ENCODE measurements around the gene LPCAT3. TPM values are rescaled to one million over a fixed set of nuclear protein-coding genes. Genes with fewer than 3 reads are reported as not detected.

LPCAT3 gene
- total and polyA plus RNA-seq, 11 donors: 19.9 to 66.3 (median 43.4) TPM

DNA sequence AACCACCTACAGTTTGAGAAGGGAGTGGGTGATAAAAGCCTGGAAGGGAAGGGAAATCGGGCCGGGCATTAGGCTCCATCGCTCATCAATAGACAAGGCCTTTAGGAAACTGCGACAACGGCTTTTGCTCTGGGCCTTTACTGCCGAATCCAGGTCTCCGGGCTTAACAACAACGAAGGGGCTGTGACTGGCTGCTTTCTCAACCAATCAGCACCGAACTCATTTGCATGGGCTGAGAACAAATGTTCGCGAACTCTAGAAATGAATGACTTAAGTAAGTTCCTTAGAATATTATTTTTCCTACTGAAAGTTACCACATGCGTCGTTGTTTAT, 74.9 kb downstream of the LPCAT3 start:
- WGBS, 4 donors: 0 to 1% (median 1%) methylated on average over 13 of the region's 13 CpGs
- intact Hi-C loops (cut with DNase I): loop anchor here in 5 of 10 donors (5.0 to 10.0 kb wide), 4 partner anchors 149 to 164 kb away; partner anchors contain the start of genes C1R (in 4 of the 5) and C1RL (in 2 of the 5)
- H3K4me1 ChIP-seq: peaks cover 1 to 64% (median 40%) of the 10 kb centered on the region in 12 donors

GRCh38 chr12:6942331-6942665, 76.0 kb downstream of the LPCAT3 start:
- Histone ChIP-seq H3K27me3 (no peaks in the 10 kb centered on the region), H3K27ac (peak overlapping the region in 9 of 12 donors; percentile 96 to 99 (median 98)), H3K36me3 (peaks cover 0 to 49% (median 35%) of the 10 kb centered on the region in 9 donors), H3K4me1 (peaks cover 3 to 70% (median 46%) of the 10 kb centered on the region in 12 donors), H3K4me3 (no peak overlapping the region), H3K9me3 (no peaks in the 10 kb centered on the region)
- 87 to 95% (median 93%) methylated on average over 8 to 11 of the region's 11 CpGs for WGBS, 4 donors
- intact Hi-C loops (cut with DNase I): loop anchor here in 5 of 10 donors (5.0 to 10.0 kb wide), 4 partner anchors 150 to 165 kb away; partner anchors contain the start of genes C1R (in 4 of the 5) and C1RL (in 2 of the 5)
- peak in 1 of 5 donors; percentile 60 for DNase-seq
- TF ChIP-seq CTCF (IDR thresholded peaks at IDR 0.05): no peak
- TF ChIP-seq POLR2A (IDR thresholded peaks at IDR 0.05): no peak
- ATAC-seq: no peak

More for the DNA sequence above, 74.9 kb downstream of the LPCAT3 start:
- Histone ChIP-seq H3K27me3 (no peaks in the 10 kb centered on the region), H3K27ac (peak overlapping the region; percentile 91 to 100 (median 98)), H3K36me3 (peaks cover 0 to 49% (median 35%) of the 10 kb centered on the region in 9 donors), H3K4me3 (peak overlapping the region in 11 of 12 donors; percentile 52 to 86 (median 77)), H3K9me3 (no peaks in the 10 kb centered on the region)
- no peak for TF ChIP-seq CTCF (IDR thresholded peaks at IDR 0.05)
- peak in 1 of 2 donors; percentile 57 for TF ChIP-seq POLR2A (IDR thresholded peaks at IDR 0.05)
- peak; percentile 46 to 71 (median 56) for ATAC-seq
- peak; percentile 77 to 89 (median 88) for DNase-seq

DNA sequence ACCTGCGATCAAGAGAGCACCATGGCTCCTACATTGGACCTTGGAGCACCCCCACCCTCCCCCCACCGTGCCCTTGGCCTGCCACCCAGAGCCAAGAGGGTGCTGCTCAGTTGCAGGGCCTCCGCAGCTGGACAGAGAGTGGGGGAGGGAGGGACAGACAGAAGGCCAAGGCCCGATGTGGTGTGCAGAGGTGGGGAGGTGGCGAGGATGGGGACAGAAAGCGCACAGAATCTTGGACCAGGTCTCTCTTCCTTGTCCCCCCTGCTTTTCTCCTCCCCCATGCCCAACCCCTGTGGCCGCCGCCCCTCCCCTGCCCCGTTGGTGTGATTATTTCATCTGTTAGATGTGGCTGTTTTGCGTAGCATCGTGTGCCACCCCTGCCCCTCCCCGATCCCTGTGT, 76.5 kb downstream of the LPCAT3 start:
- DNase-seq (peak in 1 of 5 donors; percentile 55), ATAC-seq (no peak)
- peaks cover 3 to 73% (median 52%) of the 10 kb centered on the region in 12 donors for H3K4me1 ChIP-seq
- no peaks in the 10 kb centered on the region for H3K27me3 ChIP-seq
- intact Hi-C loops (cut with DNase I): loop anchor here in 5 of 10 donors (5.0 to 10.0 kb wide), 4 partner anchors 151 to 166 kb away; partner anchors contain the start of genes C1R (in 4 of the 5) and C1RL (in 2 of the 5)
- WGBS, 4 donors: 77 to 82% (median 80%) methylated on average over 12 of the region's 12 CpGs
- peaks cover 0 to 48% (median 33%) of the 10 kb centered on the region in 9 donors for H3K36me3 ChIP-seq
- TF ChIP-seq CTCF (IDR thresholded peaks at IDR 0.05) (no peak), POLR2A (IDR thresholded peaks at IDR 0.05) (no peak)
- peak overlapping the region in 6 of 12 donors; percentile 0 to 96 (median 32) for H3K27ac ChIP-seq
- no peak overlapping the region for H3K4me3 ChIP-seq
- no peaks in the 10 kb centered on the region for H3K9me3 ChIP-seq

- DNase-seq: peak in 1 of 5 donors; percentile 61
- H3K36me3 ChIP-seq: peaks cover 0 to 43% (median 28%) of the 10 kb centered on the region in 9 donors
- H3K9me3 ChIP-seq: no peaks in the 10 kb centered on the region
Observed at GRCh38 chr12:6941267-6941666, 77.0 kb downstream of the LPCAT3 start.

More at GRCh38 chr12:6941267-6941666, 77.0 kb downstream of the LPCAT3 start:
- Histone ChIP-seq H3K27me3 (no peaks in the 10 kb centered on the region), H3K27ac (peak overlapping the region in 6 of 12 donors; percentile 0 to 96 (median 32)), H3K4me3 (no peak overlapping the region), H3K4me1 (peaks cover 3 to 70% (median 48%) of the 10 kb centered on the region in 12 donors)
- TF ChIP-seq CTCF (IDR thresholded peaks at IDR 0.05) (no peak), POLR2A (IDR thresholded peaks at IDR 0.05) (no peak)
- intact Hi-C loops (cut with DNase I): loop anchor here in 5 of 10 donors (5.0 to 10.0 kb wide), 4 partner anchors 151 to 166 kb away; partner anchors contain the start of genes C1R (in 4 of the 5) and C1RL (in 2 of the 5)
- WGBS, 4 donors: 65 to 78% (median 68%) methylated on average over 10 to 12 of the region's 12 CpGs
- ATAC-seq: no peak
